Stimulated activated CD4-positive, alpha-beta T cell treated with anti-CD3 and anti-CD28 coated beads, Interleukin-2, amount 100 ng/mL, for 48 hours (primary cell): ENCODE data around the gene FBXO27.
"Not testable (repeated sequence)": the region's sequence is repeated elsewhere in the genome, so short reads cannot be mapped to it uniquely, and the experiment has no call there.

Experiments used
- DNase-seq, 2 donors: peaks; one replicate each; pipeline ENCODE4 v3.0.0-alpha.2; 2020

FBXO27 gene

DNA sequence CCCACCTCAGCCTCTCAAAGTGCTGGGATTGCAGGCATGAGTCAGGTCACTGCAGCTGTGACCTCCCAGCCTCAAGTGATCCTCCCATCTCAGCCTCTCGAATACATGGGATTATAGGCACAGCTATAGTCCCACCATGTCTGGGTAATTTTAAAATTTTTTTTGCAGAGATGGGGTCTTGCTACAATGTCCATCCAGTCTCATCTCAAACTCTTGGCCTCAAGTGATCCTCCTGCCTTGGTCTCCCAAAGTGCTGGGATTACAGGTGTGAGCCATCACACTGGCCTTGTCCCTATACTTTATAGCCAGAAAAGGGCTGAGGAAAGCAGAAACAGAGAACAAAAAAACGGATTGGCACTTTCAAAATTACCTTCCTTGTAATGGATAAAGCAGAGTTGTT, 4.8 kb upstream of the FBXO27 start:
- DNase-seq, result no peak

- no peak for DNase-seq
These were observed 4.2 kb upstream of the FBXO27 start for GRCh38 chr19:39036581-39036980.

- DNase-seq, result peak; percentile 76 to 82
These were observed 834 bp downstream of the FBXO27 start for GRCh38 chr19:39031368-39032062.

DNA sequence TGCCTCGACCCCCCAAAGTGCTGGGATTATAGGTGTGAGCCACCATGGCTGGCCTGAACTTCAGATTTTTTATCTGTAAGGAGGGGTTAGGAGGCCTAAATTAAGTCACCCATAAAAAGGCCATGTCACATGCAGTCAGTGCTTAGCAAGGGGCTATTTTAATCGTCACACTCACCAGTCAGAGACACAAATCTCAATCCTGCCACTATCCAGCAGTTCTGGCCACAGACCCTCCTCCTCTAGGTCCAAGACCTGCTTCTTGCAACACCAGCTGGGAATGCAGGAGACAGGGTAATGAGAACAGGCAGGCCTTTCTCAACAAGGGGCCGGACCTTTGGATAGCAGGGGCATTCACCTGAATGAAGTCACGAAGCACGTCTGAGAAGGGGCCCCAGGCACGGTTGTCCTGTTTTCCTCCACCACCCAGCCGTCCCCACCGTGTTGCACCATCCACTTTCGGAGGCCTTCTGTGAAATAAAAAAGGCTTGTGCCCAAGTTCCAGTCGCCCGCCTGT, 1.4 kb downstream of the FBXO27 start:
- DNase-seq, result peak in 1 of 2 donors; percentile 3

DNA sequence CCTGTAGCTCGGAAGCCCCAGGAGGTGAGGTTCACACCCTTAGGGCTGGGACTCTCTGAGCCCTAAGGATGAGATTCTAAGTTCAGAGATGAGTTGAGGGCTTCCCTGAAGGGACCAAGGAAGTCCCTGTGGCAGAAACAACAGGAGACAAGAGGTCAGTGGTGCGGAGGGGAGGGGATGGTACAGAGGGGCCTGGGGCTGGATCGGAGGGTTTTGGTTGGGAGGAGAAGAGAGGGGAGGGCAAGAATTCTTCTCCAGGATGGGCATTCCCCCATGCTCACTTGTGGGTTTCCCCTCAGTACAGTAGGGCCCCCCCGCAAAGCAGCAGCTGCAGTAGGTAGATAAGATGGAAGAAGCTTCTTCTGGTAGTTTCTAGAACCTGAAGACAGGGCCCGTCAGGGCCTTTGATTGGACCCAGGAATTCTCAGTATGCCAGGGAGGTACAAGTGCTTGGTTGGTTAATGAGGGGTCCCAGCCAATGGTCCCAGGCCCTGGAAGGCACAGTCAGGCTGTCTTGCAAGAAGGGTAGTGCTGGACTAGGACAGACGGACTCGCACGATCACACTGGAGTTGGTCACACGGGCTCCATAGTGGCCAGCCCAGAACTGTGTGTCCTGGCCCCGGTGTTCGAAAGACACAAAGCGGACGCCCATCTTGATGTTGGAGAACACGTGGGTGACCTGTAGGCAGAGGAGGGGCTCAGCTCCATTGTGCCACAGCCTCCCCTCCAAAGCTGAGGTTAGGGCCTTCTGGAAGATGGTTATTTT, 7.3 kb downstream of the FBXO27 start:
- DNase-seq, result no peak

- no peak for DNase-seq
These were observed 11.3 kb downstream of the FBXO27 start for GRCh38 chr19:39021063-39021462.

DNA sequence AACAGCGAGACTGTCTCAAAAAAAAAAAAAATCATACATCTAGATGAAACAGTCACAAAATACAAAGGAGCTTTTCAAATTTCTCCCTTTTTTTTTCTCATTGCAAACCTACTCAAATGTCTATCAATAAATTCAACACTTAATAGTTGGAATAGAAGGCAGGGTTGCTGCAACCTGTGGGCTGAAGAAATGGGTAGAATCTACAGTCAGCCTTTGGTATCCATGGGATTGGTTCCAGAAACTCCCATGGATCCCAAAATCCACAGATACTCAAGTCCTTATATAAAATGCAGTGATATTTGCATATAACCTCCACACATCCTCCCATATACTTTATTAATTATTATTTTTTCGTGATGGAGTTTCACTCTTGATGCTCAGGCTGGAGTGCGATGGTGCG, 14.7 kb downstream of the FBXO27 start:
- no peak for DNase-seq

DNA sequence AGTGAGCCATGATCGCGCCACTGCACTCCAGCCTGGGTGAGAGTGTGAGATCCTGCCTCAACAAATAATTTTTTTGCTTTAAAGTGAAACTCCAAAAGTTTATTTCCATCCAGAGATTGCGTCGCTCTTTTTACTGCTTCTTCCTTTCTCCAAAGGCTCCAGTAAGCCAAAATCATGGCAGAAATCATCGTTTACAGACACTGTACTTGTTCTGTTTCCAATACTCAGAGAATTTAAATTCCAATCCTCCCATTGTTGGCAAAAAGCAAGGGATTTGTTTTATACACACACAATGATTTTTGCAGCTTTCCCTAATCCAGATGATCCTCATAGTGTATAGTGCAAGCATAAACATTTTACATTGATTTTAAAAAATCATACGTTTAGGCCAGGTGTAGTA, 15.3 kb downstream of the FBXO27 start:
- no peak for DNase-seq

- no peak for DNase-seq
These were observed 18.3 kb downstream of the FBXO27 start for GRCh38 chr19:39014037-39014436.

GRCh38 chr19:39009001-39009400, 23.3 kb downstream of the FBXO27 start:
- DNase-seq, result no peak

DNA sequence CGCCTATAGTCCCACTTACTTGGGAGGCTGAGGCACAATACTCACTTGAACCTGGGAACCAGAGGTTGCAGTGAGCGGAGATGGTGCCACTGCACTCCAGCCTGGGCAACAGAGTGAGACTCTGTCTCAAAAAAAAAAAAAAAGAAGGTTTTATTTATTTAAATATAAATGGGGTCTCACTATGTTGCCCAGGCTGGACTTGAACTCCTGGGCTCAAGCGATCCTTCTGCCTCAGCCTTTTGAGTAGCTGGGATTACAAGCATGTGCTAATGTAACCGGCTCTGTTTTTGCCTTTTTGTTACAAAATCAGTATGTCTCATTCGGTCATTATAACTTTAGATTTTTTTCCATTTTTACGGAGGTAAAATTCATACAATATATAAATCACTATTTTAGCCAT, 24.2 kb downstream of the FBXO27 start:
- no peak for DNase-seq

DNA sequence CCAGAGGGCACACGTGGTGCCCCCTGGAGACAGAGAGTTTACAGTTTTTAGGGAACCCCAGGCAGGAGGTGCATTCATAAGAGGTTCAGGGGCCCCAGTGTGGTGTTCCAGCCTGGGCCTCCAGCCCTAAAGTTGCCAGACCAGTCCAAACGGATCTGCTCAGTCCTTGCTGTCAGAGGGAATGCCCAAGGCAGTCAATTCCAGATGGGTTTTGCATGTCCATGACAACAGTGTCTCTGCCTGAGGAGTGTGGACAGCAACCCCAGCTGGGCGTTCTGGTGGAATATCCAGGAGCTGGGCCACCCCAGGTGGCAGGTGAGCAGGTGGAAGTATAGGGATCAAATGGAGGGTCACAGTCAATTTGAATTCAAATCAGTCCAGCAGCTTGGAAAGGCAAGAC, 25.3 kb downstream of the FBXO27 start:
- DNase-seq, result no peak

DNA sequence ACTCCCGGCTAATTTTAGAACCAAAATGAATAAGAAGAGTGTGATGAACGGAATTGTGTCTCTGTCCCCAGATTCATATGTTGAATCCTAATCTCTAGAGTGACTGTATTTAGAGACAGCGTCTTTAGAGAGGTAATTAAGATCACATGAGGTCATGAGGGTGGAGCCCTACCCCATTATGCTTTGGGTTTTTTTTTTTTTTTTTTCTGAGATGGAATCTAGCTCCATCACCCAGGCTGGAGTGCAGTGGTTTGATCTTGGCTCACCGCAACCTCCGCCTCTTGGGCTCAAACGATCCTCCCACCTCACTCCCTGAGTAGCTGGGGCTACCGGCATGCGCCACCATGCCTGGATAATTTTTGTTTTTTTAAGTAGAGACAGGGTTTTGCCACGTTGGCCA, 27.9 kb downstream of the FBXO27 start:
- no peak for DNase-seq

- DNase-seq, result no peak
These were observed 28.6 kb downstream of the FBXO27 start for GRCh38 chr19:39003796-39004195.

GRCh38 chr19:39003188-39003587, 29.2 kb downstream of the FBXO27 start:
- no peak for DNase-seq

DNA sequence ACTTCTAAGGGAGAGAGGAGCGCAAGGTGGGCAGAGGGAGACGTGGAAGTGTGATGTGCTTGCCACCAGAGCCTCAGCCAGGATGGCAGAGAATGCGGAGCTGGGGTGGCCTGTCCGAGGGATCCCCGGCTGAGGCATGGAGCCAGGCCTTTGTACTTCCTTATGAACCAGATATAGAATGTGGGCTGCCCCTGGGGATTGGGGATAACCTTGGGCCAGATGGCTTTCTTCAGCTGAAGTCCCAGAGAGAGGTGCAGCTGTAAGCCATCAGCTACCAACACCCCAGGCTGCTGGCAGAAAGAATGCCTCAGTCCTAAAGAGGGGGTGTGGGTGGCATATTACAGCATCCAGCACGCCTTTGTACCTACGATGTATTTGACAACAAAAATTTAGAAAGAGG, 31.3 kb downstream of the FBXO27 start:
- no peak for DNase-seq

- DNase-seq, result not testable (repeated sequence)
These were observed 34.8 kb downstream of the FBXO27 start for GRCh38 chr19:38997576-38997975.

DNA sequence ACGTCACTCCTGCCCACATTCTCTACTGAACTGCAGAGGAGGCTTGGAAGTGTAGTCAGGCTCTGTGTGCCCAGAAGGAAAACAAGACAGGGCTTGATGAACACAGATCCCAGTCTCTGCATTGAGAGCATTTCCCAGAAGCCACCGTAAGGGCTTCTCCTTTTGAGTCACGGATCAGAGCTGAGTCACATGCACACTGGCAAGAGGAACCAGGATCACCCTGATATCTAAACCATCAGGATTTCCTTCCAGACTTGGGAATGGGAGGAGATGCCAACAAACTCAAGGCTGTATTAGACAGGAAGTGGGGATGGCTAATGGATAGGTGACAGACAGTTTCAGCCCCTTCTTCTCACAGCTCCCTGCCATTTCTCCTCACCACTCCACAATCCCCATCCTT, 39.1 kb downstream of the FBXO27 start:
- no peak for DNase-seq

DNA sequence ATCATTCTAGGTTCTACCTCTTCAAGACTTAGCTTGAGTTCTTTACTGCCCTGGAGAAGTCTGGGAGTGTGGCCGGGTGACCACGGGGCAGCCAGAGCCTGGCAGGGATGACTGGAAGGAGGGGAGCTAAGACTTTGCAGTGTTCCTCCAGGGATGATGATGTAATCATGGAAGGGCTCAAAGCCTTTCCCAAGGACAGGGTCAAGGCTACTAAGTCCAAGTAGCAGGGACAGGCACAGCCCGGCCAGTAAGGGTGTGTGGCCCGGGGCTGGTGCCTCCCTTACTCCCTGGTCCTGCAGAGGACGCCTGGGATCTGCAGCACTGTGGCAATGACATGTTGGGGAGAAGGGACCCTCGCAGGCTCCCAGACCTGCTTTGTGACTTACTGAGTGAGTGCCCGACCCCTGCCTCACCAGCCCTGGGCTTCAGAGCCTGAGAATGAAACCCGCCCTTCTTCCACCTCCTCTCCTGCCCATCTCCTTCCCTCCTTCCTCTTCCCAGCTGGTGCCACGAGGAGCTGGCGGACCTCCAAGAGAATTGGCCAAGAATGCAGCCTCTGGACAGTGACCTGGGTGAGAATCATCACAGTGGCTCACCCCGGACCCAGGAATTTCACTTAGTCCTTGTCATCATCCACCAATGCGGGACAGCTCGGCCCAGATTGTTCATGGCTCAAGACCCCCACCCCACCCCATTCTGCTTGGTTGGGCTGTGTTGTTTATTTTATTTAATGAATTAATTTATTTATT, 41.2 kb downstream of the FBXO27 start:
- DNase-seq, result no peak

DNA sequence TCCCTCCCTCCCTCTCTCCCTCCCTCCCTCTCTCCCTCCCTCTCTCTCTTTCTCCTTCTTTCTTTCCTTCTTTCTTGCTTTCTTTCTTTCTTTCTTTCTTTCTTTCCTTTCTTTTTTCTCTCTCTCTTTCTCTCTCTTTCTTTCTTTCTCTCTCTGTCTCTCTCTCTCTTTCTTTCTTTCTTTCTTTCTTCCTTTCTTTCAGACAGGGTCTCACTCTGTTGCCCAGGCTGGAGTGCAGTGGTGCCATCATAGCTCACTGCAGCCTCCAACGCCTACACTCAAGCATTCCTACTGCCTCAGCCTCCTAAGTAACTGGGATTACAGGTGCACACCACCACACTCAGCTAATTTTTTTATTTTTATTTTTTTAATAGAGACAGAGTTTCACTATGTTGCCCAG, 42.7 kb downstream of the FBXO27 start:
- not testable (repeated sequence) for DNase-seq

DNA sequence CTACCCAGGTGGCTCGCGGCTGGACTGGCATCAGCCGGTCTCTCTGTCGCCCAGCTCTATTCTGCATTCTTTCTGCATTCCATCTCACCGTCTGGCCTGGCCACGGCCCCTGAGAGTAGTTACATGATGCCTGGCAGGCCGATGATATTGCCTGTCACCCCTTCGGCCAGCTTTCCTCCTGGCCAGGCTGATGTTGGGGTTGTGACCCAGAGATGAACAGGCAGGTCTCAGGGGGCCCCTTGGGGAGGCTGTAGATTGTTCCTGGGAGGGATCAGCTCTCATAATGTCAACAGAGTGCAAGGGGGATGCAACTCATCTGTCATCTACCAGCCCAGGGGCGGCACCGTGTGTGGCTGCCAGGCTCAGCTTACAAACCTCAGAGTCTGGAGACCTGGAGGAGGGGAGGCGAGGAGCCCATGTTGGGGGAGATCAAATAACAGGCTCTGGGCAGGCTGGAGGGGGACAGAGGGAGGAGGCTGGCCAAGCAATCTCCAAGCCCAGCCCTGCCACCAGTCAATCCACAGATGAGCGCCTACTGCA, 43.2 kb downstream of the FBXO27 start:
- no peak for DNase-seq

DNA sequence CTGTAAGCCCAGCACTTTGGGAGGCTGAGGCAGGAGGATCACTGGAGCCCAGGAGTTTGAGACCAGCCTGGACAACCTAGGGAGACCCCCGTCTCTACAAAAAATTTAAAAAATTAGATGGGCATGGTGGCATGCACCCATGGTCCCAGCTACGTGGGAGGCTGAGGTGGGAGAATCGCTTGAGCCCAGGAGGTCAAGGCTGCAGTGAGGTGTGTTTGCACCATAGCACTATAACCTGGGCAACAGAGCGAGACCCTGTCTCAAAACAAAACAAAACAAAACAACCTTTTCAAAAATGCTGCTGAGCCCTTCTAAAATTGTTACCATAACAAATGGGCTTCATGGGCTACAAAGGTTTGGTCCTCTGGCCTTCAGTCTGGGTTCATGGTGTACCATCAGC, 43.7 kb downstream of the FBXO27 start:
- not testable (repeated sequence) for DNase-seq

- DNase-seq, result not testable (repeated sequence)
These were observed 44.6 kb downstream of the FBXO27 start for GRCh38 chr19:38987745-38988144.
